A172 (cell line): ENCODE measurements around the gene DNAJB9. TPM values are rescaled to one million over a fixed set of nuclear protein-coding genes. Genes with fewer than 3 reads are reported as not detected.

Experiments used
- DNase-seq: peaks from one replicate; pipeline ENCODE4 v3.0.0-alpha.2; 2015; ENCODE audit warnings: low spot score
- total RNA-seq: library from RNA; depleted of rRNA; stranded (reverse); fragments of >200 nt; shearing (Covaris generic); gene quantifications from 2 replicates; pipeline ENCODE4 v1.2.3, GENCODE V29; 2014

DNAJB9 gene
- total RNA-seq, 1 experiment from 2014 or later, result 67.7 TPM

DNA sequence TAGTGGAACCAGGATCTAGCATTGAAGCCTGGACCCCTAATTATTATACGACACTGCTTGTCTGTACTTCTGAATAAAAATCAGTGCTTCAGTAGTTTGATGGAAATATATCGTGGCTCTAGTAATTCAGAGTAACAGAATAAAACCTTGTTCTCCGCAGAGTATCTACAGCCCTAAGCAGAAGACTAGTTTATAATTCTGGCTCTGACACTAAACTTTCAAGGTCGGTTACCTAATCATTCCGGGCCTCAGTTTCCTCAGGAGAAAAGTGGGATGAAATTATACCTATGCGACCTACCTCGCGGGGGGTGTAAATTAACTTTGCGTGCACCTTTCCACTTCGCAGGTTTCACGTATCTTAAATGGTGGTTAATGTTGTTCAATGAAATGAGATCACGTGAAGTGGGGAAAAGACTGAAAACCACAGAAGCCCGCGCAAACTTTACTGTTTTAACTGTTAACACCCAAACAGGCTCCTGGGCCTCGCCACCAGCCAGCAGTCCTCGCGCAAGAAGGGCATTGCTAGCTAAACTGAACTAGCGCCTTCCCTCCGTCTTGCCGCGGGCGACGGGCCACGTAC, 783 bp upstream of the DNAJB9 start:
- no peak for DNase-seq

- DNase-seq, result peak; percentile 47
Observed at GRCh38 chr7:108570146-108570755, 577 bp downstream of the DNAJB9 start.

DNA sequence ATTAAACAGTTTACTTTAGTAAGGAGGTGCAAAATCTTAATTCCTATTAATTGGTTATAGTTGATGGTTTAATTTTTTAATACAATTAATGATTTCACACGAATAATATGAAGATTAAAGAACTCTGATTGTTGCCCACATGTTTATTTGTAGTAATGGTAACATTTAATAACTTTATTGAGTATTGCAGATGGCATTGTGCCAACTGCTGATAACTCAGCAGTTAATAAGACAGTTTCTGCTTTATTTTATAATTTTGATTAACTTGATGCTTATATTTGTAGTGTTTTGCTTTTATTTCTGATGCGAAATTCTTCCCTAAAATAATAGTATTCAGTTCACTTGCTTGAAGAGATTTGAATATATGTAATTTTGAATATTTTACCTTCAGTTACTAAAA, 2.8 kb downstream of the DNAJB9 start:
- DNase-seq, result no peak

DNA sequence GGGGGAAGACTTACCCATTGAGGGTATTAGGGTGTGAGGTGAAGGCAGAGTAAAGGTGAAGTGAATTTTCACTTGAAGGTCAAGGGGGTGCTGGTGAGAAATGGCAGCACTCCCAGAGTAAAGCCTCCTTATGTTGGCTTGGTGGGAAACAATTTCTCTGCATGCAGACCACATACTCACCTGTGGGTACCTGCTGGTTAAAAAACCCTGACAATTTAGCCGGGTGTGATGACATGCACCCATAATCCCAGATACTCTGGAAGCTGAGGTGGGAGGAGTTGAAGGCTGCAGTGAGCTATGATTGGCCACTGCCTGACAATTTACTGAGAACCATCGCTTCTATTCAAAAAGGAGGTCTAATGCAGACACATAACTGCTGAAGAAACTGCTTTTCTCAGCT, 5.5 kb downstream of the DNAJB9 start:
- no peak for DNase-seq

GRCh38 chr7:108576116-108576515, 6.4 kb downstream of the DNAJB9 start:
- no peak for DNase-seq

DNA sequence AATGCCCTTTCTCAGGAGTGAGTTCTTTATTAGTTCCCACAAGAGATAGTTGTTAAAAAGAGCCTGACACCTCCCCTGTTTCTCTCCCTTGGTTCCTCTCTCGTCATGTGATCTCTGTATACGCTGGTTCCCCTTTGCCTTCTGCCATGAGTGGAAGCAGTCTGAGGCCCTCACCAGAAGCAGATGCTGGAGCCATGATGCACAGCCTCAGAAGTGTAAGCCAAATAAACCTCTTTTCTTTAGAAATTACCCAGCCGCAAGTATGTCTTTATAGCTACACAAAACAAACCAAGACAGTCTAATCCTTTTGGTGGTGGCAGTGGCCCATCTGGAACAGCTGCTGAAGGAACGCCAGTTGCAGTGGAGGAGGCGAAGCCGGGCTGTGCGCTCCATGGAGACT, 9.3 kb downstream of the DNAJB9 start:
- no peak for DNase-seq

DNA sequence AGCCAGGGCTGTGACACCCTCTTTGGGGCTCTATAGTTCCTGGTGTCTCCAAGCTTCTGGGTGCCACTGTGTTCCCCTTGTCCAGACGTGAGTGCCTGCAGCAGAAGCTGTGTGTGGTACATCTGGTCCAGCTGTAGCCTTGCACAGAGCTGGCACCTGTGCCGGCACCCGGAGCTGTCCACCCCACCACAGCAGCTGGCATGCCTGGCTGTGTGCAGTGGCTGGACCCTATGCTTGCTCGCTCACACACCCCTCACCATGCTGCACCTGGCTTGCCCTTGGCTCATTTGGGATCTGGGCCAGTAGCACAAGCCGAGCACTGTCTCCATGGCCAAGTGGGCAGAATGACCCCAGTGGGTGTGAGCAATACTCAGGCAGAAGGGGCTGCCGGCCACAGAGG, 10.6 kb downstream of the DNAJB9 start:
- no peak for DNase-seq

- peak; percentile 23 for DNase-seq
Observed at GRCh38 chr7:108581655-108582491, 12.2 kb downstream of the DNAJB9 start.

DNA sequence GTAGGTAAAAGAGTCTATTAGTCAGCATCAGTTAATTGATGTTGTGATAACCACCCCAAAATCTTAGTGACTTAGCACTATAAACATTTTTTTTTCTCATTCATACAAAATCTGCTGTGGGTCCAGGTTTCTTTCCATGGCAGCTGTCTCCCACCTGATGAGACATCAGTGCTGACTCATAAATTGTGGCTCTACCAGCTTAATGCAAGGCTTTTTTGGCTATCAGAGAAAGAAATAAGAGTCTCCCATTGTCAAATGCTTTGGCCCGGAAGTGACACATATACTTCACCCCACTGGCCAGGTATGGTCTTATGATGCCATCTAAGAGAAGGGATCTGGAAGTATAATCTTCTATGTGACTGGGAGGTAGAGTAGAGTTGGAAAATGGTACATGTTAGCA, 14.5 kb downstream of the DNAJB9 start:
- DNase-seq, result peak; percentile 45

GRCh38 chr7:108585843-108586242, 16.2 kb downstream of the DNAJB9 start:
- no peak for DNase-seq

DNA sequence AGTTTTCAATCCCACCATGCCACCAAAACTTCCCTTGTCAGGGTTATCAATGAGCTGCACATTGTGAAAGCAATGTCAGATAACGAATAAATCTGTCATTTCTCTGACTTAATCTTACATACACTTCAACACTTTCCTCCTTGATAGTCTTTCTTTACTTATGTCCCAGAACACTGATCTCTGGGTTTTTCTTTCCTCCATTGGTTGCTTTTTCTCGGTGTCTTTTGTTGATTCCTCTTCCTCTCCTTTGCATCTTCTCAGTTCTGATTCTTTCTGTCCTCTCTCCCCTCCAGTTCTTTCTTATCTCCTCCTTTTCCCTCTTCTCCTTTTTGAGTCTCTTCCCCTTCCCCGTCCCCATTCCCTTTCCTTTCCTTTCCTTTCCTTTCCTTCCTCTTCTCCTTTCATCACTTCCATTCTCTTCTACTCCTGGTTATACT, 16.6 kb downstream of the DNAJB9 start:
- no peak for DNase-seq

DNA sequence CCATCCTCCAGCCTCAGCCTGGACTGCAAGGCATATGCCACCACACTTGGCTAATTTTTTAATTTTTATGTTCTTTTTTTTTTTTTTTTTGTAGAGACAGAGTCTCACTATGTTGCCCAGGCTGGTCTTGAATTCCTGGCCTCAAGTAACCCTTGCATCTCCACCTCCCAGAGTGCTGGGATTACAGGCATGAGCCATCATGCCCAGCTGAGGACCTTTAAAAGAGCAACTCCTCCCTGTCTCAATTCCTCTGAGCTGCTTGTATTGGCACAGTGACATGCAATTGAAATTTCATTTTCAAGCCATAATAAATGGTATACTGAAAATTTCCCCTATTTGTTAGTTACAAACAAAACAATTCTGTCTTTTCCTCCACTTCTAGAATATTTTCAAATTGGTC, 19.5 kb downstream of the DNAJB9 start:
- no peak for DNase-seq

DNA sequence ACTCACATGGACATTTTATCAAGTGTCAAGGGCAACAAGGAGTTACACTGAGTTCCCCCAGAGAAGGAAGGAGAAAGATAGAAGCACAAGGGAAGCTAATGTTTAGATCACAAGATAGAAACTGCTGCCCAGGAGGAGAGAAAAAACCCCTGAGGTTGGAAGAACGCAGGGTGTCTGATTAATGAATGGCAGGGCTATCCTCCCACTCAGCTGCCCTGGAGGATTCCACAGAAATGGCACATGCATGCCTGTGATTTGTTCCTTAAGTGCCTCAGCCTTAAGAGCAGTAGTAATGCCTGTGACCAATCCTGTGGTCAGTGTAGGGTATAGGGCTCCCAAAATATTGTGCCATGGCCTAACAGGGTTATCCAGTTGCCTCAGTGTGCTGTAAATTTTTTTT, 20.2 kb downstream of the DNAJB9 start:
- no peak for DNase-seq

- no peak for DNase-seq
Observed at GRCh38 chr7:108590606-108591005, 20.9 kb downstream of the DNAJB9 start.

DNA sequence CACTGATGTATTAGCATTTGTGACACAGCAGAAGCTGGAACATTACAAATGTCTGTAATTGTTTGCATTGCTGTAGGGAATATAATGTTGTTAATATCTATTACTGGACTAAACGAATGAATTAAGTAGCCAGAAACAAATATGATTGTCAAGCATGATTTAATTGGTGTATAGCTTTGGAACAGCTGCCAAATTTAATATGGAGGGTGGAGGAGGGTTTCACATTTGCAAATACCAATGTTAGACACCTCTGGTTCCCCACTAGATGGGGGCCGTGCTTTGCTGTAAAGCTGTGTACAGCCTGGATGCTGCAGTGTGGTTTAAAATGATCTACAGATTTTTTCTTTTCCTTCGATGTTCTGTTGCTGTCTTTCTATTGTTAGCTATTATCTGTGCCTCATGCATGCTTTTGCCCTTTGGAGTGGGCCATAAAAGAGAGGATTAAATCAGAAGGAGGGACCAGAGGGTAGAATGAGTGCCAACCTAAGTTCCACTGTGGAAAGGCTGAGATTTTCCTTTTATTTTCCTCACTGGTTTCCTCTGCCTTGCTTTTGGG, 23.1 kb downstream of the DNAJB9 start:
- peak; percentile 13 for DNase-seq

DNA sequence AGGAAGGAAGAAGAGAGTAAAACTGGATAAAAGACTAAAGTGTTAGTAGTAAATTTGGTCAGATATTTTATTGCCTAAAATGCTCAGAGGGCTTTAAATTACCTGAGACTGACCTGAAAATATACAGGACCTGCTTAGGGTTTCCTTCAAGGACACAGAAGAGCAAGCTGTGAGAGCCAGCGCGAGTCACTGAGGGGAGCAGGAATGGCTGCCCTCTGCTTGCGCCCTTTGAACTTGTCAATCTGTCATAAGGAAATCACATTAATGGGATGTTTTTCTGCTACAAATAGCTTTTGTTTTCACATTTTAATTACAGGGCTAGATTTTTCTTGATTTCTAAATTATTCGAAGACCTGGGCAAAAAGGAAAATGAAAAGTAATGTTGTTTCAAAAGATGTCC, 26.9 kb downstream of the DNAJB9 start:
- no peak for DNase-seq

DNA sequence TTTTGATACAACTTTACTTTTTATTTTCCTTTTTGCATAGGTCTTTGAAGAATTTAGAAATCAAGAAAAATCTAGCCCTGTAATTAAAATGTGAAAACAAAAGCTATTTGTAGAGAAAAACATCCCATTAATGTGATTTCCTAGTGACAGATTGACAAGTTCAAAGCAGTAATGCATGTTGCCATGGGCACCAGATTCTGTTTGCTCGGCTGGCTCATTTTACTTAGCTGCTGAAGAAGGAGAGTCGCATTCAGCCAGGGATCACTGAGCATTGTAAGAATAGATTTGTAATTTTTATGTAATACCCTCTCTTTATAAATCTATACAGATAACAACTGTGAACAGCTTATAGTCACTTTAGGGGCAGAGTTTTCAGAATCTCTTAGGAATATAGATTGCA, 28.5 kb downstream of the DNAJB9 start:
- DNase-seq, result no peak

- no peak for DNase-seq
Observed at GRCh38 chr7:108598914-108599580, 29.4 kb downstream of the DNAJB9 start.

GRCh38 chr7:108600399-108600798, 30.7 kb downstream of the DNAJB9 start:
- DNase-seq, result no peak

- DNase-seq, result no peak
Observed at GRCh38 chr7:108603656-108604306, 34.1 kb downstream of the DNAJB9 start.

DNA sequence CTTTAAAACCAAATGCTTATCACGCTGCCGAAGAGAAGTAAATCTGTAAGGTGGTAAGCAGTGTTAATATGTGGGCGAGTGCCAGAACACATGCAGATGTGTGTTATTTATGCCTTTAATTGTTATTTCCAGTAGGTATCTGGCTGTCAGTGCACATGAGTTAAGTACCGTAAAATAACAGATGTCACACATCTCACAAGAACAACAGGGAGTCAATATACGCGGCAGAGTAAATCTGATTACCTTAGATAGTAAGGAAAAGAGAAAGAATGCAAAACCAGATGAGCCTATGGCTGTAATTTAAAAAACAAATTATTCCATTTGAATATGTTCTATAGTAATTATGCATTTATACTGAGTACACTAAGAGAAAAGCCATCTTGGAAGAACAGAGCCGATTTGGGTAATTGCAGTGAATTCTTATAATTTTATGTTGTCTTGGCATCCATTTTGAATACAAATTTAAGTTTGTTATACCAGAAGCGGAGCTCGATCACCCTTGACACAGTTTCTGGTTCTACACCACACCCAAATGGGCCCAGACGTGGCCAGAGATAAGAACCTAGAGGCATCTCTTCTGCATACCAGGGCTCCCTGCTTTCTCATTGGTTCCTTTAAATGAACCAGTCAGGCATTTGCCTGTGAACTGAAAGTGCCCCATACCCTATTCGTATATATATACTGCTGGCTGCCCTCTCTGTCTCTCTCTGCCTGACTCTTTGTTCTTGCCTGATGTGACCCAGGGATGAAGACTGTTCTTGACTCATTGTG, 34.8 kb downstream of the DNAJB9 start:
- DNase-seq, result no peak
